Fibroblast of skin of back (primary cell): ENCODE data around the gene MRPL11.

Experiments
- DNase-seq: peaks from one replicate; pipeline ENCODE4 v3.0.0-alpha.2; 2013

Gene MRPL11

GRCh38 chr11:66386171-66387069 is 52.2 kb downstream of the MRPL11 start:
- peak; percentile 77 for DNase-seq
